GM21381 (cell line): ENCODE data around the gene LCN6.
"Not testable (repeated sequence)": the region's sequence is repeated elsewhere in the genome, so short reads cannot be mapped to it uniquely, and the experiment has no call there.

ENCODE experiments used
- ATAC-seq: cut with Tn5 transposase; IDR thresholded peaks from one replicate; pipeline ENCODE4 v1.9.1; 2021; ENCODE audit warnings: mild to moderate bottlenecking, moderate library complexity; ENCODE audit not compliant: unreplicated experiment

The LCN6 gene

GRCh38 chr9:136748201-136748600, at the start of gene LCN6:
TSS of gene LCN6 (minus strand) at chr9:136748525. CDS start at chr9:136748483, 42 bp downstream.
- no peak for ATAC-seq

GRCh38 chr9:136796775-136797347, 48.5 kb upstream of the LCN6 start:
- not testable (repeated sequence) for ATAC-seq

- ATAC-seq: no peak
Observed at GRCh38 chr9:136796238-136796774, 48.0 kb upstream of the LCN6 start, which contains the start of gene CCDC183. TSS of gene CCDC183 (plus strand) at chr9:136796338. CDS start at chr9:136796398, 60 bp downstream.

- no peak for ATAC-seq
Observed at GRCh38 chr9:136795000-136795348, 46.6 kb upstream of the LCN6 start.

- no peak for ATAC-seq
Observed at GRCh38 chr9:136794281-136794999, 46.1 kb upstream of the LCN6 start.

- no peak for ATAC-seq
Observed at GRCh38 chr9:136793086-136793946, 45.0 kb upstream of the LCN6 start.

- no peak for ATAC-seq
Observed at GRCh38 chr9:136792321-136793085, 44.2 kb upstream of the LCN6 start.

GRCh38 chr9:136791516-136792276, 43.4 kb upstream of the LCN6 start:
- no peak for ATAC-seq

GRCh38 chr9:136790640-136791515, 42.6 kb upstream of the LCN6 start, which contains the start of gene TMEM141:
TSS of gene TMEM141 (plus strand) at chr9:136791344. CDS start at chr9:136791371, 27 bp downstream.
- peak; percentile 84 for ATAC-seq

- ATAC-seq: no peak
Observed at GRCh38 chr9:136789523-136789937, 41.2 kb upstream of the LCN6 start.

- ATAC-seq: not testable (repeated sequence)
Observed at GRCh38 chr9:136788644-136789522, 40.6 kb upstream of the LCN6 start.

GRCh38 chr9:136787690-136788400, 39.5 kb upstream of the LCN6 start:
- no peak for ATAC-seq

- ATAC-seq: not testable (repeated sequence)
Observed at GRCh38 chr9:136786983-136787382, 38.7 kb upstream of the LCN6 start.

GRCh38 chr9:136786451-136786850, 38.1 kb upstream of the LCN6 start:
- no peak for ATAC-seq

GRCh38 chr9:136785565-136786355, 37.4 kb upstream of the LCN6 start:
- ATAC-seq: not testable (repeated sequence)

GRCh38 chr9:136784997-136785361, 36.7 kb upstream of the LCN6 start:
- ATAC-seq: no peak
